SW480 (cell line): ENCODE measurements around the gene CDHR2.
"Not testable (repeated sequence)": the region's sequence is repeated elsewhere in the genome, so short reads cannot be mapped to it uniquely, and the experiment has no call there.

Source experiments
- DNase-seq: peaks from one replicate; pipeline ENCODE4 v3.0.0-alpha.2; 2016; ENCODE audit warnings: low spot score

The CDHR2 gene

DNA sequence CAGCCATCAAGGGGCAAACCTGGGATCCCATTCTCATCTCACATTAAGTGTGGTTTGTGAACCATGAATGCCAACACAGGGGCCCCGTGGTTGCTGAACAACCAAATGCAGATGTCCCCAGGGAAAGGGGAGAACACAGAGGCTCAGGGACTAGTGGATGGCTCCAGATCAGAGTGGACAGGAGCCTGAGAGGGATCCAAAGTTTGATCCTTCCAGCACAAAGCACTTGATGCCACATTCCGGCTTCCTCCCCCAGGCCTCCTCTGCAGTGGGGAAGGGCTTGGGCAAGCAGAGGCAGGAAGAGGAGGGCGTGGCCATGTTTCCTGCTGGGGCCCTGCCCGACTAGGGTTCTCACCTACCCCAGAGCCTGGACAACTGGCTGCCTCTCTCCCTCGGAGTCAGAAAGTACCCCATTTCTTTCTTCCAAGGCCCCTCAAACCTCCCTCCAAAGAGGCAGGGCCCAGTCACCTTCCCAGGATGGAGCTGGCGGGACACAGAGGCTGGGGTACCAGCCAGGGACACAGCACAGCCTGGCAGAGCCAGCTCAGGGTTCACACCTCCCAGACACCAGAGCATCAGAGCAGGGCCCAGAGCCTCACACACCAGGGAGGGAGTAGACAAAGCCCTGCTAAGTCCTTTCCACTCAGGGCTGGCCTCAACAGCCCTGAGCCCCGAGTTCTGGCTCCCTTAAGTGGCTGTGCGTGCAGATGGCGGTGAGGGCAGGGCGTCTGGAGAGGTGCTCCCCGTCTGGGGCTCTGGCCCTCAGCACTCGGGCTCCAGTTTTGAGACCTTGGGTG is 7.6 kb upstream of the CDHR2 start:
- peak; percentile 83 for DNase-seq

DNA sequence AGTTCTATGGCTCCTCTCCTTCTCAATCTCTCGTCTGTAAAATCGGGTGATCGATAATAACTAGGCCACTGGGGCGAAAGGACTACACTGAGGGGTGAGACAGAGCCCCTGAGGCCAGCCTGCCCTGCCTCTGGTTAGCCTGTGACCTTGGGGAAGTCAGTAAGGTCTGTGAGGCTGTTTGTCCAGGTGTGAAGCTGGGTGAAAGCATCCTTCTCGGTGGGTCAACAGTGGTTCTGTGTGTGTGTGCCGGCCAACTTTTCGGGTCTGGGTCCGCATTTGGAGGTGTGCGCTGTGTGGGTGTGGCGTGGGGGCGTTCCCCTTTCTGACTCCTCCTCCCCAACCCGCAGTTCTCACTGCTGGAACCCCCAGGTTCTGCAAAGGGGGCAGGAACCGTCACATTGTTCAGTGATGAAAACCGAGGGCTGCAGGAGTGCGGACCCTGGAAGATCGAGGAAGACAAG is 7.0 kb upstream of the CDHR2 start:
- no peak for DNase-seq

DNA sequence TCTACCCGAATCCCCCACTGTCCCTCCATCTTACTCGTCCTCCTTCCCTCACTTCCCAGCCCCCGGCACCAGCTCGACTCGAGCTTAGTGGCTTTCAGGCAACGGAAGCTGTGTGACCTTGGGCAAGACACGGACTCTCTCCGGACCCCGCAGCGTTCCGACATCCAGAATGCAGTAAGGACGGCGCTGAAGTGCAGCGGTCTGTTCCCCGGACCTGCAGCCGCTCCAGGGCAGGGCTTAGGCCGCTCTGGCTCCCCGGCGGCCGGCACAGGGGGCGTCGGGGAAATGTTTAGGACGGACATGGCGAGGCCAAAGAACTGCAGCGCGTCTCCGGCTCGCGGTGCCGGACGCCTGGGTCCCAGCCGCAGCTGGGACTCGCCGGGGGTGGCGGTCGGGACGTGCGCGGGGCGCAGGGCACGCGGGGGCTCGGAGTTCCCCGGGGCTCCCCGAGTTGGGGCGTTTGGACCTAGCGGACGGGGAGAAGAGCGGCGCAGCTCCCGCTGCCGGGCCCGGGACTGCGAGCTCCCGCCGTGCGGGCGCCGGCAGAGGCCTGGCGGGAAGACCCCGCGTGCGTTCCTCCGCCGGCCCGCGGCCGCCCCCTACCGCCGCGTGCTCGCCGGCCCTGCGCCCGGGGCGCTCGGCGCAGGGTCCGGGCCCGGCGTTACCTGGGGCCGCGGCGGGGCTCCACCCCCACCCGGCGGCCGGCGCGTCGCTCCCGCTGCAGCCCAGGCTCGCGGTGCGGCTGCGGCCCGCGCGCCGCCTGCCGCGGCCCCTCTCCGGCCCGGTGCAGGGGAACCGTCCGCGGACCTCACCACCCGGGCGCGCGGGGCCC is 6.3 kb upstream of the CDHR2 start:
- peak; percentile 53 for DNase-seq

DNA sequence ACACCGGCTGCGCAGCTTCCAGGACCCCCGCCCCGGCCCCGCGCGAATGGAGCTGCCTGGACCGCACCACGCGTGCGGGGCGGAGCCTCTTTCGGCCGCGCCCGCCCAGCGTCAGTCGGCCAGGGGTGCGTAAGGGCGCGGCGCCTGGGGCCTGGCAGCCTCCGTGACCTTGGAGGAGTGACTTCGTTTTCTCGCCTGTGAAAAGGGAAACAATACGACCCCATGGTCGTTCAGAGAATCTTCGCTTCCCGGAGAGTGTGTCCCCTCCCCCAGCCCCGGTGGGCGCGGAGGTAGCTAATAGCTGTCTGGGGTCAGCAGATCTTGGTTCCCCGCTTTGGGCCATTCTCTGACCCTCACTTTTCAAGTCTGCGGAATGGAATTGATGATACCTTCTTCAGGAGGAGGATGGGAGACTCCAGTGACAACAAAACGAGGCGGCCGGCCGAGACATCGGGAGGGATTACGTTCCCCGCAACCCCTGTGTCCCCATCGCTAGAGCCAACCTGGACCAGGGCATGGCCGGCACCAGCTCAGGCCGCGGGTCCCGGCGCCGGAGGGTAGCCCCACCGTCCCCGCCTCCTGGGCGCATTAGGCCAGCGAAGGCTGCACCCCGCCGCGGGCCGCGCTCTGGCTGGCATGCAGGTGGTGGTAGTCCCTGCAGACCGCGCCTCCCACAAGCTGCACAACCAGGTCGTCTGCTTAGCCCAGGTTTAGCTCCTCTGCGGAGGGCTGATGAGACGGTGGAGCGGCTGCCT is 5.5 kb upstream of the CDHR2 start:
- DNase-seq, result peak; percentile 85

DNA sequence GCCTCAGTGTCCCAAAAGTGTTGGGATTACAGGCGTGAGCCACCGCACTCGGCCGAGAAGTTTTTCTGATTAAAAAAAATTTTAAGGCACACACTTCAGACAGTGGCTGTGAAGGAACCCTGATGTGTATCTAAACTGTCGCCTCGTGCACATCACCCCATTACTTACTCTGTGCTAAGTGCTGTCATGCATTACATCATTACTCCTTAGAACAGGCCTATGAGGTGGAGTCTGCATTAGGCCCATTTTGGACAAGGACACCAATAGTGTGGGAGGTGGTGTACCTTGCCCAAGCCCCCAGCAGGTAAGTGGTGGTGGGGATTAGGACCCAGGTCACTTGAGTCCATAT is 3.8 kb upstream of the CDHR2 start:
- no peak for DNase-seq

DNA sequence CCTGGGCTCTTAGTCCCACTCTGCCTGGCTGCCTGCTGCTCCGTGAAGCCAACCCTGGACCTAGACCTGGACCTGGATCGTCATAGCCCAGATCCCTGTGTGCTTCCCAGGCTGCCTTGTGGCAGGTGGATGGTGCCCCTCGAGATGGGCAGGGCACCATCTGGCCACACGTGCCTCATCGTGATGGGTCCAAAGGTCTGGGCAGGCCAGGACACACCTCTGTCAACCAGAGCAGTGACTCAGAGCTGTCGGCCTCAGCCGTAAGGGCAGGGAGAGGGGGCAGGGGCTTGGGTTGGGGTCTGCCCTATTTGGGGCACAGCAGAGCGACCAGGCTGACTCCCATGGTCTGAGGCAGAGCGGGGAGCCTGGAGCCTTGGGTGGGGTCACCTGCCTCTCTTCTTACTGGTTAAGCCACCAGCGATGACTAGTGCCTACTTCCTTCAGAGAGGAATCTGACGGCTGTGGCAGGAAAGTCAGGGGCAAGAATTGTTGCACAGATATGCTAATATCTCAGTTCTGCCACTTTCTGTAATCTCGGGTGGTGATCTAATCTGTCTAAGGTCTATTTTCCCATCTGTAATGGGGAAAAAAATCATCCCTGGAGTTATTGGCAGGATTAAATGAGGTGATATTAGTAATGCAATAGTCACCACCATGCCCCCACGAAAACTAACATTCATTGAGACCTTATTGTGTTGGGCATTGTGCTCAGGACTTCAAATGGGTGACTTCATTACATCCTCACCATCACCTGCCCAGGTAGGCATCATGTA is 3.2 kb upstream of the CDHR2 start:
- DNase-seq, result peak; percentile 90

DNA sequence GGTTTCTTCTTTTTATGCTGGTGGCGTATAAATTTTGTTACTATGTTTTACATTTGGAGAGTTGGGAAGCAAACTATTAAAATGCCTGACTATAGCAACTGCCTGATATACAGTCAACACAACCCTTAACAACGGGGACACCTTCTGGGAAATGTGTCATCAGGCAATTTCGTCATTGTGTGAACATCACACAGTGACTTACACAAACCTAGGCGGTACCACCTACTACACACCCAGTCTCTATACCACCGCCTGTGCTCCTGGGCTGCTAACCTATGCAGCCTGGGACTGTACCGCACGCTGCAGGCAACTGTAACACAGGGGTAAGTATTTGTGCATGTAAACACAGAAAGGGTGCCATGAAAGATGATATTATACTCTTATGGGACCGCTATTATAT is 1.3 kb upstream of the CDHR2 start:
- peak; percentile 92 for DNase-seq

DNA sequence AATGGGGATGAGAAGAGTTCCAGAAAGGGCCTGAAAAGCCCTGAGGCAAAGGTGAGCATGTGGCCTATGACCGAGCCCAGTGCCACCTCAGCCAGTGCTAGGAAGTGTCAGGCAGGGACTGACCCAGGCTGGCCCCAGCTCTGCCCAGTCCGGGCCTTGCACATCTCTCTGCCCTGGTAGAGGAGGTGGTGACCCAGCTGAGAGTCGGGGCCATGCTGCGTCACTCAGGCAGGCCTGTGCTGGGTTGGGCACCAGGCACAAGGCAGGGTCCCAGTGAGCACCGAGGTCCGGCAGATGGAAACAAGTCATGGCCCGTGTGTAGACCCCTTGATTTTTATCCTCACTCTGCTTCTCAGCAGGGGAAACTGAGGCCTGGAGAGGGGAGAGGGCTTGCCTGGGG is 729 bp downstream of the CDHR2 start:
- DNase-seq, result no peak

DNA sequence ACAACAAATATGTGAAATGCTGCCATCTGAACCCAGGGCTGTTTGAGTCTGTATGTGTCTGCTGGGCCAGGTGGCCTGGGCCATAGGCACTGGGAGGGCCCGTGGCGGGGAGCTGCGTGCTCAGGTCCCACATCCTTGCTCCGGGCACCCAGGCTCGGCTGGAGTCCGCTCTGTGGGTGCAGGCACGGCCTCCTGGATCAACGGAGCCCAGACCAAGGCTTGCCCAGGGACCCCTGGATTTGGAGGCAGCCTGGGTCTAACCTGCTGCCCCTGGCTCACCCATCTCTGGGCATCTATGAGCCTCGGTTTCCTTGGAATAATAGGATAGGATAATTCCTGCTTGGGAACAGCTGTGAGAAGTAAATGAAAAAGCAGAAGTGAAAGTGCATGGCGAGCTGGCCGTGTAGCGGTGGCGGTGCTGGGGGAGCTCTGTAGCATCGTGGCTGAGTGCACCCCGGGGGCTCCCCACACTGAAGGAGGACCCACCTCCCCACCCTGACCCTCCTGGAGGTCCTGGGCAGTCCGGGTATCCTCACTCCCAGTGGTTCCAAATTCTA is 1.2 kb downstream of the CDHR2 start:
- no peak for DNase-seq

DNA sequence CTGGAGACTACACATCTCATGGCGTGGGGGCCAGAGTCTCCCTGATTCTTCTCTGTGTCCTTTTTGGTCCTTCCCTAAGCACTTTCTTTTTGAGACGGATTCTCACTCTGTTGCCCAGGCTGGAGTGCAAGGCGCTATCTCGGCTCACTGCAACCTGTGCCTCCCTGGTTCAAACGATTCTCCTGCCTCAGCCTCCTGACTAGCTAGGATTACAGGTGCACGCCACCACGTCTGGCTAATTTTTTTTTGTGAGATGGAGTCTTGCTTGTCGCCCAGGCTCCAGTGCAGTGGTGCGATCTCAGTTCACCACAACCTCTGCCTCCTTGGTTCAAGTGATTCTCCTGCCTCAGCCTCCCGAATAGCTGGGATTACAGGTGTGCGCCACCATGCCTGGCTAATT is 1.8 kb downstream of the CDHR2 start:
- DNase-seq, result not testable (repeated sequence)

DNA sequence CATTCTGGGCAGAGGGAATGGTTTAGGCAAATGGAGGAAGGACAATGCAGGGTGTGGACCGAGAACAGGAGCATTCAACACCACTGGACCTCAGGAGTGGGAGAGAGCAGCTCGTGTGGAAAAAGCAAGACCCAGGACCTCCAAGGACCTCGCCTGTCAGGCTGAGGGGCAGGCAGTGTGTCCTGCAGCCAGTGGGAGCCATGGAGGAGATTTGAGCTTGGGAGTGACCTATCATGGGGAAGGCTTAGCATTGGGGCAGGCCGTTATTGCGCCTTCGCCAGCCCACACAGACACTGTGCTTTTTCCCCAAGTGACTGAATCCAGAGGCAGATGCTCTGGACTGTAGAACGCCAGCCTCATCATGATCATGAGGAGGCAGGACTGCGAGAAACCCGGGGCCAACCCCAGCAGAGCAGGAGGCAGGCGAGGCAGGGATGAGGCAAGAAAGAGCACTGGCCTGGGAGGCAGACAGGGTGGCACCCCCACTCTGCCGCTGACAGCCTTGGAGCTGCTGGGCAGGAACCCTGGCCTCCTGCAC is 3.3 kb downstream of the CDHR2 start:
- DNase-seq, result no peak

DNA sequence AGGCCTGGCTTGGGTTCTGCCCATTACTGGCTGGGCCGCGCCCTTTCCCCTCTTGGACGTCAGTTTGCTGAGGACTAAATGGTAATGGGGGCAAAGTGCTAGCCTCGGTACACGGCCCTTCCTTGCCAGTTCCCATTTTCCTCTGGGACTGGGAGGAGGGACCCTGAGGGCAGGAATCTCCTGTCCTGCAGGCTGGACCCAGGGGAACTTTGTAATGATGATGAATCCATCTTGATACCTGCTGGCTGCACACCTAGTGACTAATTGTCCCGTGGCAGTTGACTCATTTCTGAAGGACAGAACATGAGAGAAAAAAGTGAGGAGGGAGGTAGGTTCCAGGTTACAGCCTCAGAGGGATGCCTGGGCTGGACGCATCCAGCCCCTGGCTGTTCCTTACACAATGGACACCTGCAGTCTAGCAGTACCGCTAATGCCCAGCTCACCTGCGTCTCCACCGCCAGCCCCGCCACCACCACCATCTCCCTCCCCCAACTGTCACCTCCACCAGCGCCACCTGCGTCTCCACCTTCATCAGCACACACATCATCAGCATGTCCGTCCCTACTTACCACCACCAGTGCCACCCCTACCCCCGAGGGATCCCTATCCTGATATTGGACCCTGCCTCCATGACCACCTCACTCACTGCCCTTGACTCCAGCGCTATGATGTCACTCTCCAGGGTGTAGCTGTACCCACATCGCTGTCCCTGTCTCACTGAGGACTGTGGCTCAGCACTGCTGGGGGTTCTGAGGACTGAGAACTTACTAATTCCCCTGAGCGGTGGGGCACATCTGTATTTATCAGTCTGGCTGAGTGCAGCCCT is 4.3 kb downstream of the CDHR2 start:
- peak; percentile 70 for DNase-seq

DNA sequence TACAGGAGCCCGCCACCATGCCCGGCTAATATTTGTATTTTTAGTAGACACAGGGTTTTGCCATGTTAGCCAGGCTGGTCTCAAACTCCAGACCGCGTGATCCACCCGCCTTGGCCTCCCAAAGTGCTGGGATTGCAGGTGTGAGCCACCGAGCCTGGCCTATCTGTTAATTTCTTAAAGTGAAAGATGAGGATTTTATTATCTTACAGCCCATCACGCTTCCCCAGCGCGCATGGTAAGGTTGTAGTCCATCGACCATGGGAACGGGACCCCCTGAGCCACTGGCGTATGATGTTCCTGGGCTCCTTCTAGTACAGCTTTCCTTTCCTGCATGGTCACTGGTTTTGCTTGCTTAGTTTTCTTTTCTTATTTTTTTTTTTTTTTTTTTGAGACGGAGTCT is 8.7 kb downstream of the CDHR2 start:
- DNase-seq, result no peak

DNA sequence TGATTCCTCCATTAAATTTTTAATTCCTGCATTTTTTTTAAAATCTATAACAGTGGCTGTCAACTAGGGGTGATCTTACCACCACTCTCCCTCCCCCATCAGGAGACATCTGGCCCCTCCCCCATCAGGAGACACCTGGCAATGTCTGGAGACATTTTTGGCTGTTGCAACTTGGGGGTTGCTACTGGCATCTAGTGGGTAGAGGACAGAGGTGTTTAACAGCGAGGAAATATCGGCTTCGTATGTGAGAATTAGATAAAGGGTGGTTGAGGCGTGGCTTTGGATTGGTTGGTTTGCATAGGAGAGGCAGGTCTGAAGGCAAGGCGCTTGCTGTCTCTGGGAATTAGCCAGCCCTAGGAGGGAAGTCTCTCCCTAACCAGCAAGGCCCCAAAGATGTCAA is 10.5 kb downstream of the CDHR2 start:
- no peak for DNase-seq

DNA sequence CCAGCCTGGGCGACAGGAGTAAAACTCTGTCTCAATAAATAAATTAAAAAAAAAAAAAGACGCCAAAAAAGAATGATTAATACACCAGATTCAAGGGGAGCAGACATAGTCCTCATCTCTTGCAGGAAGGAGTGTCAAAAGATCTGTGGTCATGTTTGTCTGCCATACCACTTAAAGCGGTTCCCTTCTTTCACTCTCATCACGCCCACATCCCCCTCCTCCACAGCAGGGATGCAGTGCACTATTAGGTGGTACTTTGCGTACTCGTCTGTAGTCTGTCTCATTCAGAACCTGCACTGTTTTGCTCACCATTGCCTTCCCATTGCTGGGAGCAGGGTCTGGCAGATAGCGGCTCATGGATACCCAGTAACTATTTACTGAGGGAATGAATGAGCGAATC is 11.2 kb downstream of the CDHR2 start:
- no peak for DNase-seq

DNA sequence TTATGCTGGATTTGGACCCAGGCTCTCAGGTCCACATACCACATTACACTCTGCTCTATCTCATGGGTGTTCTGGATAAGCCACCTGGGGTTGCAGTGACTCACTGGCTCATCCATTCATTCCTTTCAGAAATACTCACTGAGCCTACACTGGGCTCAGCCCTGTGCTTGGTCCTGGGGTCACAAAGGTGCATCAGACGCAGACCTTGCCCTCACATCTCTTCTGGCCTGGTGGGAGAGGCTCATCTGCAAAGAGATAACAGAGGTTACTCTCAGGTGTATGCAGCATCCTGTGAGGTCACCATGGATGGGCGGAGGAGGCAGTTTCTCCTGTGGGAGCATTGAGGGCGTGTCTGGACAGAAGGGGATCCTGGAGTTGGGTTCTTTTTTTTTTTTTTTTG is 12.1 kb downstream of the CDHR2 start:
- DNase-seq, result no peak

DNA sequence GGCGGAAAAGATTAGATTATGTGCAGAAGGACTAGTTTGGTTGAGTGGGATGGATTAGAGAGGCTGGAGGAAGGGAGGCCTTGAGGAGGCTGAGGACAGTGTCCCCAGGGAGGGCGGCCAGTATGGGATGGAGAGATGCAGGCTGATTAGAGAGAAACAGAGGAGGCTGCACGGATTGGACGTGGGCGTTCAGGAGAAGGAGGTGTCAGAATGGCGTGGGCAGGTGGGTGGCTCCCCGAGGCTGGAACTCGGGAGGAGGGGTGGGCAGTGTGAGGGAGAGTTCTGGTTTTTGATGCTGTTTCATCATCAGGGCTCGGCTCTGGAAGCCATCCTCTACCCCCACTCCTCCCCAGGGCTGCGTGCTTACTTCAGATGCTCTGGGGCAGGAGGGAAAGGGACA is 13.0 kb downstream of the CDHR2 start:
- no peak for DNase-seq

DNA sequence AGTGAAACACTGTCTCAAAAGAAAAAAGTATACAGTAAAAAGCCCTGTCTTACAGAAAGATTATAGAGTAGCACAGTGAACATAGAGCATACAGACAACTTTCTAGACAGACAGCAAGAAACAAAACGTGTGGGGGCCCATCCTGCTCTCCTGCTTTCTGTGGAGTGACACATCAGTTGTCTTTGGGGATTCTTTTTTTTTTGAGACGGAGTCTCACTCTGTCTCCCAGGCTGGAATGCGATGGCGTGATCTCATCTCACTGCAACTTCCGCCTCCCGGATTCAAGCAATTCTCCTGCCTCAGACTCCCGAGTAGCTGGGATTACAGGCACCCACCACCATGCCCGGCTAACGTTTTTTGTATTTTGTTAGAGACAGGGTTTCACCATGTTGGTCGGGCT is 14.9 kb downstream of the CDHR2 start:
- DNase-seq, result no peak

DNA sequence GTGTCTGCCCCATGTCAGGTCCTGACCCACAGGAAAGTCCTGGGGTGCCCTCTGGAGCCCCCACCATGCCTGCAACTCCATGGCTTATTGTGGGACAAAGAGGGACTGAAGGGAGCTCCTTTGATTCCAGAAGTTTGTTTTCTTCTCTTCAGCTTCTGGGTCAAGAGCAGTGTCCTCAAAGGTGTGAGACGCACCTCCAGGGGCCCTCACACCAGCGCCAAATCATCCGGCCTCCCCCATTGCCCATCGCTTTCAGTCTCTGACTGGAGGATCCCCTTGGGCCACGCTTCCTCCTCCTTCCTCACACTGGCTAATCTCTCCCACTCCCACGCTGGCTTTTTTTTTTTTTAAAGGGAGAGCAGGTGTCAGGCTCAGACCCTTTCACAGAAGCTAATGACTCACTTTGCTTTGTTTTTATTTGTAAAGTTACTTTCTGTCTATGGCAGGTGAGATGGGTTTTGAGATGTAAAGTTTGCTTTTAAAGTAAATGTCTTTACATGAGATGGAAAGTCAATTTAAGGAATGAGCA is 16.7 kb downstream of the CDHR2 start:
- DNase-seq, result no peak

DNA sequence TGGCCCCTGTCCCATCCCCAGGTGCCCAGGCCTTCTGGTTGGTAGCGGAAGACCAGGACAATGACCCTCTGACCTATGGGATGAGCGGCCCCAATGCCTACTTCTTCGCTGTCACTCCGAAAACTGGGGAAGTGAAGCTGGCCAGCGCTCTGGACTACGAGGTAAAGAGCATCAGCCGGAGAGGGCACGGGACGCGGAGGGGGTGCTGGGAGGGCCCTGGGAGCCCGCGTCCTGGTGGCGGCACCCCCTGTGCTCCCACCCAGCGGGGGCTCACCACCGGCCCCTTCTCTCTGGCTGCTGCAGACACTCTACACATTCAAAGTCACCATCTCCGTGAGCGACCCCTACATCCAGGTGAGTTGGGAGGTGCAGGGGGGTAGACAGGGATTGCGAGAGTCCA is 19.5 kb downstream of the CDHR2 start:
- DNase-seq, result no peak
